Cerebellar cortex (tissue), 1 donor: ENCODE results near the gene SOS2.

Experiments
- DNase-seq: peaks from one replicate; pipeline ENCODE4 v3.0.0-alpha.2; 2015; ENCODE audit warnings: low spot score

Gene SOS2

GRCh38 chr14:50231475-50232275 lies at the start of gene SOS2:
Gene SOS2 (minus strand): TSS chr14:50231578. CDS start chr14:50231283, 295 bp downstream.
- peak; percentile 84 for DNase-seq

- DNase-seq, result no peak
Measured at GRCh38 chr14:50272498-50272897, 41.1 kb upstream of the SOS2 start.

- DNase-seq, result no peak
Measured at GRCh38 chr14:50270932-50271331, 39.6 kb upstream of the SOS2 start.

- no peak for DNase-seq
Measured at GRCh38 chr14:50265029-50265428, 33.7 kb upstream of the SOS2 start.

GRCh38 chr14:50263321-50263720 lies 31.9 kb upstream of the SOS2 start:
- DNase-seq, result no peak

- DNase-seq, result no peak
Measured at GRCh38 chr14:50262865-50263264, 31.5 kb upstream of the SOS2 start.

- DNase-seq, result peak; percentile 43
Measured at GRCh38 chr14:50260511-50260910, 29.1 kb upstream of the SOS2 start.

- DNase-seq, result no peak
Measured at GRCh38 chr14:50260072-50260471, 28.7 kb upstream of the SOS2 start.

GRCh38 chr14:50257732-50258131 lies 26.4 kb upstream of the SOS2 start:
- DNase-seq, result no peak

GRCh38 chr14:50254248-50254647 lies 22.9 kb upstream of the SOS2 start:
- DNase-seq, result no peak

- DNase-seq, result no peak
Measured at GRCh38 chr14:50249136-50249775, 17.9 kb upstream of the SOS2 start.

GRCh38 chr14:50247245-50247644 lies 15.9 kb upstream of the SOS2 start:
- DNase-seq, result no peak

- no peak for DNase-seq
Measured at GRCh38 chr14:50242566-50243310, 11.4 kb upstream of the SOS2 start.

- DNase-seq, result no peak
Measured at GRCh38 chr14:50242096-50242495, 10.7 kb upstream of the SOS2 start.

- no peak for DNase-seq
Measured at GRCh38 chr14:50237427-50237826, 6.0 kb upstream of the SOS2 start.

GRCh38 chr14:50233951-50234250 lies 2.5 kb upstream of the SOS2 start:
- no peak for DNase-seq

- peak; percentile 31 for DNase-seq
Measured at GRCh38 chr14:50233166-50233950, 2.0 kb upstream of the SOS2 start.

- peak; percentile 28 for DNase-seq
Measured at GRCh38 chr14:50232276-50232642, 881 bp upstream of the SOS2 start.

GRCh38 chr14:50230701-50231474 lies 490 bp downstream of the SOS2 start:
- peak; percentile 48 for DNase-seq

GRCh38 chr14:50230401-50230700 lies 1.0 kb downstream of the SOS2 start:
- peak; percentile 40 for DNase-seq

- peak; percentile 11 for DNase-seq
Measured at GRCh38 chr14:50229681-50230080, 1.7 kb downstream of the SOS2 start.

- no peak for DNase-seq
Measured at GRCh38 chr14:50228313-50228712, 3.1 kb downstream of the SOS2 start.
